Measurements from ENCODE around the gene CMTM8. TPM values are rescaled to one million over a fixed set of nuclear protein-coding genes. Genes with fewer than 3 reads are reported as not detected.

CMTM8 gene
- total RNA-seq, 4 donors from 2014 or later = 1.4 to 4.1 (median 2.9) TPM

- ATAC-seq (no peak), DNase-seq (no peak)
- no peak overlapping the region for H3K27ac ChIP-seq
- TF ChIP-seq CTCF (IDR thresholded peaks at IDR 0.05 in 4 of 5, conservative IDR thresholded peaks at IDR 0.05 in 1 of 5) (no peak), POLR2A (IDR thresholded peaks at IDR 0.05) (no peak)
- no peaks in the 10 kb centered on the region for H3K36me3 ChIP-seq
- intact Hi-C loops (cut with DNase I; ENCODE audit: low total_unique reads) = loop anchor here (10.0 kb wide), 1 partner anchor 117 kb away; no protein-coding TSS in a partner anchor
- no peaks in the 10 kb centered on the region for H3K9me3 ChIP-seq
- no peak overlapping the region for H3K4me3 ChIP-seq
- no peaks in the 10 kb centered on the region for H3K4me1 ChIP-seq
- in situ Hi-C loops (cut with MboI; ENCODE audit: low sequenced_read_pairs in 4 of 4) = loop anchor here (10.0 kb wide), 3 partner anchors 173 to 373 kb away; no protein-coding TSS in a partner anchor
- no peaks in the 10 kb centered on the region for H3K27me3 ChIP-seq
Measured at GRCh38 chr3:32292085-32292796, 53.8 kb downstream of the CMTM8 start.

- in situ Hi-C loops (cut with MboI; ENCODE audit: low sequenced_read_pairs in 4 of 4) = loop anchor here (10.0 kb wide), 3 partner anchors 171 to 371 kb away; no protein-coding TSS in a partner anchor
- no peak for ATAC-seq
- H3K9me3 ChIP-seq = no peaks in the 10 kb centered on the region
- H3K36me3 ChIP-seq = no peaks in the 10 kb centered on the region
- no peak overlapping the region for H3K27ac ChIP-seq
- intact Hi-C loops (cut with DNase I; ENCODE audit: low total_unique reads) = loop anchor here (10.0 kb wide), 1 partner anchor 119 kb away; no protein-coding TSS in a partner anchor
- TF ChIP-seq CTCF (IDR thresholded peaks at IDR 0.05 in 4 of 5, conservative IDR thresholded peaks at IDR 0.05 in 1 of 5) (no peak), POLR2A (IDR thresholded peaks at IDR 0.05) (no peak)
- no peaks in the 10 kb centered on the region for H3K4me1 ChIP-seq
- DNase-seq = no peak
- H3K4me3 ChIP-seq = no peak overlapping the region
- no peaks in the 10 kb centered on the region for H3K27me3 ChIP-seq
Measured at GRCh38 chr3:32293903-32294302, 55.4 kb downstream of the CMTM8 start.

DNA sequence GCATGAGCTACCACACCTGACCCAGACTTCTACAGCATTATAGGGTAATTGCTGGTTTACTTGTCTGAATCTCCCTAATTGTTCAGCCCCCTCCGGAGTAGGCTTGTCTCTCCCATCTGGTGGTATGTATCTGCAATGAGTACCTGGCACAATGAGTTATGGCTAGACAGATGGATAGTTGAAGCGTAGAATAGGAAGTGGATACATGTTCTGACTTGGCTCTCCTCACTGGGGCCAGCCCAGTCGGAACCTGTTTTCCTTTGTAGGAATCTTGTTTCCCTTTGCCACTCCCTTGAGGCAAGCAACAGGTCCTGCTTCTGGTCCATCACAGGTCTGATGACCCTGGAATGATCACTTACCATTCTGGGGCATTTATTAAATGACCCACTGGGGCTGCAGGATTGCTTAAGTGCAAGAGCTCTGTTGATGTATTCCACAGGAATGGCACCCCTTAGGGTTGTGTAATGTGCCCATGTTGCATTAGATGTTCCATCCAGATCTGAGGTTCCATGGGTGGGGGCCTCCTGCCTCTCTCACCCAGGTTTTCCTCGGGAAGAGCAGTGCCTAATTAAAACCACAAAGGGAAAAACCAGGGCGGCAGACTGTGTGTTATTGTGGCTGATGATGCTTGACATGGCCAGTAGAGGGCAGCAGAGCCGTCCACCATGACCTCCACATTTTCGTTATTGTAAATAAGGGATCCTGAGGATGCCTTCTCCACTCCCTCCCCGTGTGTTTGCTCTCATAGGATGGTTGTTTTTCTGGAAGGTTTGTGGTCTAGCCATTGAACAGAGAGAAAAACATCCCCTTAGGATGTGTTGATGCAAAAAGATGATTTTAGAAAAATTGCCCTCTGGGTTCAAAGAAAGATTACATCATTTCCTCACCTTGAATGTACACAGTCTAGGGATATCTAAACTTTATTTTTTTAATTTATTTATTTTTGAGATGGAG lies 58.0 kb downstream of the CMTM8 start:
- ATAC-seq (peak; percentile 51 to 63), DNase-seq (peak; percentile 19 to 28)
- intact Hi-C loops (cut with DNase I; ENCODE audit: low total_unique reads) = loop anchor here (5.0 to 10.0 kb wide), 3 partner anchors 46 to 171 kb away; no protein-coding TSS in a partner anchor

More for the DNA sequence above, 58.0 kb downstream of the CMTM8 start:
- H3K36me3 ChIP-seq = no peaks in the 10 kb centered on the region
- H3K4me3 ChIP-seq = no peak overlapping the region
- H3K27ac ChIP-seq = no peak overlapping the region
- in situ Hi-C loops (cut with MboI; ENCODE audit: low sequenced_read_pairs in 4 of 4) = loop anchor here (10.0 kb wide), 3 partner anchors 168 to 368 kb away; no protein-coding TSS in a partner anchor
- no peaks in the 10 kb centered on the region for H3K27me3 ChIP-seq
- no peak for TF ChIP-seq POLR2A (IDR thresholded peaks at IDR 0.05)
- TF ChIP-seq CTCF (IDR thresholded peaks at IDR 0.05 in 4 of 5, conservative IDR thresholded peaks at IDR 0.05 in 1 of 5) = peak; percentile 61 to 90 (median 75)
- no peaks in the 10 kb centered on the region for H3K4me1 ChIP-seq
- no peaks in the 10 kb centered on the region for H3K9me3 ChIP-seq
